Measurements from ENCODE around the gene WEE1.
"Not testable (repeated sequence)": the region's sequence is repeated elsewhere in the genome, so short reads cannot be mapped to it uniquely, and the experiment has no call there.

The WEE1 gene

GRCh38 chr11:9623053-9623452 lies 49.6 kb downstream of the WEE1 start:
- not testable (repeated sequence) for DNase-seq (ENCODE audit: low read depth)

DNA sequence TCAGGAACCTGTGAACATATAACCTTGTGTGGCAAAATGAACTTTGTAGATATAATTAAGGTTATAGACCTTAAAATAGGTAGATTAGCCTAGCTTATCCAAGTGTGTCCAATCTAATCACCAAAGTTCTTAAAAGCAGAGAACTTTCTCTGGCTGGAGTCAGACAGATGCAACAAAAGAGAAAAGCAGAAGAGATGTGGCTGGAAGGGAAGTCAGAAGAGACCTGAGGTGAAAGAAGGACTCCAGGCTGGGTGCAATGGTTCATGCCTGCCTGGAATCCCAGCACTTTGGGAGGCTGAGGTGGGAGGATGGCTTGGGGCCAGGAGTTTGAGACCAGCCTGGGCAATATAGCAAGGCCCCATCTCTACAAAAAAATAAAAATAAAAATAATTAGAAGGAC lies 51.0 kb downstream of the WEE1 start:
- no peak for DNase-seq (ENCODE audit: low read depth)

- DNase-seq (ENCODE audit: low read depth): no peak
These were observed 51.7 kb downstream of the WEE1 start for GRCh38 chr11:9625162-9625561.

- DNase-seq (ENCODE audit: low read depth): no peak
These were observed 52.3 kb downstream of the WEE1 start for GRCh38 chr11:9625728-9626127.

DNA sequence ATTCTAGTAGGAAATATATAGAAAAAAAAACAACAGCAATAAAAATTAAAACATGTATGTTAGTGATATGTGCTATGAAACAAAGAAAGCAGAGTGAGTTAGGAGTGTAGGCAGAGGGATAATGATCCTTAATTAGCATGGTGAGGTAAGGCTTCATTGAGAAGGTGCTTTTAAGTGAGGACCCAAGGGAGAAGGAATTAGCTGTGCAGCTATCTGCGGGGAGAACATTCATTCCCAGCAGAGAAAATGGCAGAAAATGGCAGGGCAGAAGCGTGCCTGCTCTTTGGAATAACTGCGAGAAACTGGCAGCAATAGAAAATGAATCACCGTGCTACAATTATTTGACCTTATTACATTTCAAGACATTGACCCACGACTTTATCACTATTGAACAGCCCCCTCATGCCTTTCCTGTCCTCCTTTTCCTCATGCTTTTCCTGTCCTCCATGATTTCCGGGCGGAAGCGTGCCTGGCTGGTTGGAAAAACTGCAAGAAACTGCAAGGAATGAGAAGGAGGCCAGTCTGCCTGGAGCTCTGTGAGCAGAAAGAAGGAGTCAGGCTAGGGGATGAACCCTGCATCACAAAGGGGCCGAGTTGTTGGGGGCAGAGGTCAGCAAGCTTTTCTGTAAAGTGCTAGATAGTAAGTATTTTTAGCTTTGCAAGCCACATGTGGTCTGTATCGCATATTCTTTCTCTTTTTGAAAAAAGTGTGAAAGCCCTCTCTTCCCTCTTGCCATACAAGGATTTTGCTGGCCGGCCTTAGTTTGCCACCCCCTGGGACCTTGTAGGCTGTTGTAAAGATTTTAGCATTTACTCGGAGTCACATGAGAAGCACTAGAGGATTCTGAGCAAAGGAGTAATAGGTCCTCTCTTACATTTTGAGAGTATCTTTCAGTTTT lies 53.3 kb downstream of the WEE1 start:
- DNase-seq (ENCODE audit: low read depth): no peak

GRCh38 chr11:9629064-9629463 lies 55.6 kb downstream of the WEE1 start:
- DNase-seq (ENCODE audit: low read depth): no peak

- no peak for DNase-seq (ENCODE audit: low read depth)
These were observed 60.2 kb downstream of the WEE1 start for GRCh38 chr11:9633679-9634078.

- DNase-seq (ENCODE audit: low read depth): no peak
These were observed 63.2 kb downstream of the WEE1 start for GRCh38 chr11:9636691-9637090.

- DNase-seq (ENCODE audit: low read depth): no peak
These were observed 65.6 kb downstream of the WEE1 start for GRCh38 chr11:9639099-9639498.
